Epithelial cell of prostate (primary cell): ENCODE data around the gene C1orf159.
"Not testable (repeated sequence)": the region's sequence is repeated elsewhere in the genome, so short reads cannot be mapped to it uniquely, and the experiment has no call there.

Experiments used
- DNase-seq: peaks from one replicate; pipeline ENCODE4 v3.0.0-alpha.2; 2011; ENCODE audit warnings: low read depth, low spot score
- H3K27ac ChIP-seq: fragments of 450-650 bp; 2 replicates; pipeline ENCODE4 v1.5.1; 2017; ENCODE audit warnings: mild to moderate bottlenecking

The C1orf159 gene

DNA sequence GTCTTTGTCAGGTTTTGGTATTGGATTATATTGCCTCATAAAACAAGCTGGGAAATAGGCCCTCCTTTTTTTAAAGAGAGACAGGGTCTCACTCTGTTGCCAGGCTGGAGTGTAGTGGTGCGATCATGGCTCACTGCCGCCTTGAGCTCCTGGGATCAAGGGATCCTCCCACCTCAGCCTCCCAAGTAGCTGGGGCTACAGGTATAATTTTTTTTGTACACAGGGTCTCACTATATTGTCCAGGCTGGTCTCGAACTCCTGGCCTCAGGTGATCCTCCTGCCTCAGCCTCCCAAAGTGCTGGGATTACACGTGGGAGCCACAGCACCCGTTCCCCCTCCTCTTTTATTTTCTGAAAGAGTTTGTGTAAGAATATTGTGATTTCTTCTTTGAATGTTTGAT, 19.8 kb downstream of the C1orf159 start:
- H3K27ac ChIP-seq, DNase-seq: not testable (repeated sequence)

DNA sequence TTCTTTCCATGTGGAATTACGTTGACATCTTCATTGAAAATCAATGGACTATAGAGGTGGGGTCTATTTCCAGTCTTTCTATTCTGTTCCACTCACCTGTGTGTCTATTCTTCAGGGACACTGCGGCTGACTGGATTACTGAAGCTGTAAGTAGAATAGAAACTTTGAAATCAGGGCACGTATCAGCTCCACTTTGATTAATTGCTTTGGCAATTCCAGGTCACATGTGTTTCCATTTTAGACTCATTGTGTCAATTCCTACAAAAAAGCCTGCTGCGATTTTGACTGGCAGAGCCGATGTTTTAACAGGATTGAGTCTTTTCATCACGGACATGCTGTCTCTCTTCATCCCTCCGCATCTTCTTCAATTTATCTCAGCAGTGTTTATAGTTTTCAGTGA, 20.9 kb downstream of the C1orf159 start:
- DNase-seq = no peak
- H3K27ac ChIP-seq = no peak overlapping the region

DNA sequence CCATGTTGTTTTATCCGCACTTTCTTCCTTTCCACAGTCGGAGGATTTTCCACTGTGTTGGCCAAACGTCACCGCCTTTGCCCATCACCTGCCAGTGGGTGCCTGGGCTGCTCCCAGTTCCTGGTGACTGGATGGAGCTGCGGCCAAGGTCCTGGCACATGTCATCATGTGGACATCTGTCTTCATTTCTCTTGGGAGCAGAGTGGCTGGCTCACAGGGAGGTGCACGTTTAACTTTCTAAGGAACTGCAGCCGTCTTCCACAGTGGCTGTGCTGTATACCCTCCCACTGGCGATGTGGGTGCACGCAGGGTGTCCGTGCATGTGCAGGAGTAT, 22.3 kb downstream of the C1orf159 start:
- H3K27ac ChIP-seq = no peak overlapping the region
- DNase-seq = no peak

DNA sequence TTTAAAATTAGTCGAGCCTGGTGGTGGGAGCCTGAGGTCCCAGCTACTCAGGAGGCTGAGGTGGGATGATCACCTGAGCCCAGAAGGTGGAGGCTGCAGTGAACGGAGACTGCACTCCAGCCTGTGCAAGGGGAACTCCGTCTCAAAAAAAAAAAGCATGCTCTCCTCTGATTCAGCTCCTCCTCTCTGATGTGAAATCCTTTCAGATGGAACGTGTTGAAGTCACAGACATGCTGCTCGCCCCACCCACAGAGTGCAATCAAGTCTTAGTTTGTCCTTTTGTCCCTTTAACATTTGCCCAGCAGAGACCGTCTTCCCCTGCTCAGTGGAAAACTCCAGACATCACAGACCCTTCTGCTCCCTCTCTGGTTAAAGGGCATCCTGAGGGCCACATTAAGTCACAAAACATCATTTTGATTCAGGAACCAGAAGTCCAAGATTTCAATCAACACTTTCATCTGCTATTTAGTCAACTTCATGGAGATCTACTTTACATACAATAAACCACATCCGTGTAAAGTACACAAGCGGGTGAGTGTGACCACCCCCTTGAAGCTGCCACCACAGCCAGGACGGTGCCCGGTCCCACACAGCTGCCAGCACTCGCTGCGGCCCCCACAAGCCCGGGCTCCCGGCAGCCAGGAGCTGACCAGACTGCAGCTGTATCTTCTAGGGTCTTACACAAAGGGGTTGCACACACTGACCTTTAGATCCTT, 22.8 kb downstream of the C1orf159 start:
- DNase-seq = no peak
- no peak overlapping the region for H3K27ac ChIP-seq

DNA sequence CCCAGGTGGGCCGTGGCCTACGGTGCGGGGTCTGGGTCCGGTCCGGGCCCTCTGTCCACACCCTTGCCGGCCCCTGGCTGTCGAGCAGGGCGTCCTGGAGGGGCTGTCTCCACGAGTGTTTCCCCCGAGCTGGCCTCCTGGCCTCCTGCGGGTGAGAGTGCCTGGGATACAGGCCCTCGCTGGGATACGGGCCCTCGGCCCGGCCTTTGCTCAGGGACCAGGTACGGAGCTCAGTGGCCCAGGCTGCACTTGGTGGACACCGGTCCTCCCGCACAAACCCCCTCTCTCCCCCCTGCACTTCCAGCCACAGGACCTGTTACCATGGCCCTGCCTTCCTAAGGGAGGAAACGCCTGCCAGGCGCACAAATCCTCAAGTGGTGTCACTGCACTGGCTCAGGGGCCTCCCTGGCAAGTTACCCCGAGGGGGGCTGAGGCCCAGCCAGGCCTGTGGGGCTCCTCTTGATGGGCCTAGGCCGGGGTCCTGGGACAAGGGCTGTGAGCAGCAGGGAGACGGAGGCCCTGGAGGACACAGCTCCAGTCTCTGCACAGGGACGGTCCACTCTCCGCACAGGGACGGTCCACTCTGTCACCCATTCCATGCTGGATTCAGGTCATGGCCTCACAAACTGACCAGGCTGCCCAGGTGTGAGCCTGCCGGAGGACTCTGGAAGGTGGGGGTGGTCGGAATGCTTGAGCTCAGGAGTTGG, 23.6 kb downstream of the C1orf159 start:
- DNase-seq = no peak
- H3K27ac ChIP-seq = no peak overlapping the region

DNA sequence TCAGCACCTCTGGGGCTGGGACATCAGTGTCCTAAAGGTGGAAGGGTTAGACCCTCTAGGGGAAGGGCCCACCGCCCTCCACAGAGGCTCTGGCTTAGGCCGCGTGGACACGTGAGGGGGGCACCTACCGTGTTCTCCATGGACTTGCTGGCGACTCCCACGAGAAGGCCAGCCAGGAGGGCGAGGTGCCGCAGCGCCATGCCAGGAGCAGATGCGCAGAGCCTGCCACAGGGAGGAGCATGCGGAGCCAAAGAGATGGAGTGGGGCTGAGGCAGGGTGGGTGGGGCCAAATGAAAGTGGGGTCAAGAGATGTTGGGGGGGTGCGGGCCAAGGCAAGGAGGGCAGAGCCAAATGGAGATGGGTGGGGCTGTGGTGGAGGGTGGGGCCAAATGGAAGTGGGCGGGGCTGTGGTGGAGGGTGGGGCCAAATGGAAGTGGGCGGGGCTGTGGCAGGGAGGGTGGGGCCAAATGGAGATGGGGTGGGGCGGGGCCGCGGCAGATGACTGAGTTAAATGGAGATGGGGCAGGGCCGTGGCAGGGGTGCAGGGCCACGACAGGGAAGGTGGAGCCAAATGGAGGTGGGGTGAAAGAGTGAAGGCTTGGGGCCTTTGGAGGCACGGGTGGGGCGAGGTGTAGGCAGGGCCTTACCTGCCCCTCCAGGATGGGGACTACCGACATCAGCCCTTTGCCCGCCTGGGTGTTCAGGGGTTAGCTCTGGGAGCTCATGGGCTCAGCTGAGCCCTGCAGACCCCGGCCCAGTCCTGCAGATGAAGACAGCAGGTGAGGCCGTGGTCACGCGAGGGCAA, 24.3 kb downstream of the C1orf159 start:
- DNase-seq = no peak
- no peak overlapping the region for H3K27ac ChIP-seq

DNA sequence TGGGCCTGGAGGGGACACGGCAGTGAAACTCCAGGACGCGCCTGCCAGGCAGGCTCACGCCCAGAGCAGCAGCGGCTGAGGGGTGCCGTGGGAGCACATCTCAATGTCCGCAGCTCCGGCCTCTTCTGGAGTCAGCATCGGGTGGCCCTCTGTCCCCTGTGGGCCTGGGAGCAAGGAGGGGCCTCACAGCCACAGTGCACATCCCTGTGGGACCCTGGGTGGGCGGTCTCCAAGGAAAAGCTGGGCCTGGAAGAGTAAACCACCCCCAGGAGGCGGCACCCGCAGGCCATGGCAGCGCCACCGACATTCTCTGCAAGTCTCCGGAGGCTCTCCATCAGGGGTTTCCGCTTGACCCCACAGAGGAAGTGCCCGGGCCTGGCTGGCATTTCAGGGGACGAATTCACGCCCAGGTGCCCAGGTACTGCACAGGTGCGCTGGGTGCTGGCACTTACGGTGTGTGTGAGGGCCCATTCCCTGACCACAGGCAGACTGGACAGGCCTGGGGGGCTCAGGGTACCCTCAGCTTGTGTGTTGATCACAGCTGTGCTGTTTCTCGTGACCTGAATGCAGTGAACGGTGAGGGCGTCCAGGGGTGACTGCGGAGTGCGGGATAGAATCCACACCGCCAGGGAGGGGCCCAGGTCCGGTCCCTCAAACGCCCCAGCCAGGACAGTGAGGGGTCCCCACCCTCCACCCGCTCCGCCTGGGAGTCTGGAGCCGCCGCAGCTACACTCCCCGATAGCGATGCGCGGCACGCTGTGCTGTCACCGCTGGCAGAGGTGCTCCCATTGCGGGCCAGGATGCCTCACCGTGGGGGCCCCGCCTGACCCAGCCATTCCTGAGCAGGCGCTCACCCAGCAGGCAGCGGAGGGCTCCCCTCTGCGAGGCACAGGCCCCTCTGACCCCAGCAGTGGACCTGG, 25.2 kb downstream of the C1orf159 start:
- no peak overlapping the region for H3K27ac ChIP-seq
- DNase-seq = no peak

DNA sequence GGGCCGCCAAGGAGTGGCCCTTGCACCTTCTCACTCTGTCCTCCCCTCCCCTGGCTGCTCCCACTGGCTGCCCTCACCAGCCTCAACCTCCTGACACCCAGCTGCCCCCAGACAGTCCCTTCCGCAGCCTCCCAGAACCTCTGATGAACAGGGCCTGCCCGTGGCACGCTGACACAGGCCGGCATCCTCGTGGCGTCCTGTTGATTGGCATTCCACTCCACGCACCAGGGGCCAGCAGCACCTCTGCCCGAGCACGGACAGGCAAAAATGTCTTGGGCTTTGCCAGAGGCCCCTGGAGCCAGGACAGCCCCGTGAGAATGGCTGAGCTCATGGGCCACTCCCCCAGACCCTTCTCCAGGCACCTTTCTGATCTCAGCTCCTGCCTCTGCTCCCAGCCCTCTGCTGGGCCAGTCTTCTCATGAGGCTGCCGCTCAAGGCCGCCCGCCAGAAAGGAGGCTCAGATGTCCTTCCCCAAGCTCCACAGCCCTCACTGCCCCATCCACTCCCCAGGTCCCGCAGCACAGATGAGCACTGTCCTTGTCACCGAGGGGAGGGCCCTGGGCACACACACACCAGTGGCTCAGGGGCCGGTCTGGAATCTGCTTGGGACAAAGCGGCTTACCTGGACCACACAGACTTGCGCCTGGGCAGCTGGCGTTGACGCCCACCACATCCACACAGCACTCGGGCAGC, 26.0 kb downstream of the C1orf159 start:
- H3K27ac ChIP-seq = no peak overlapping the region
- no peak for DNase-seq

DNA sequence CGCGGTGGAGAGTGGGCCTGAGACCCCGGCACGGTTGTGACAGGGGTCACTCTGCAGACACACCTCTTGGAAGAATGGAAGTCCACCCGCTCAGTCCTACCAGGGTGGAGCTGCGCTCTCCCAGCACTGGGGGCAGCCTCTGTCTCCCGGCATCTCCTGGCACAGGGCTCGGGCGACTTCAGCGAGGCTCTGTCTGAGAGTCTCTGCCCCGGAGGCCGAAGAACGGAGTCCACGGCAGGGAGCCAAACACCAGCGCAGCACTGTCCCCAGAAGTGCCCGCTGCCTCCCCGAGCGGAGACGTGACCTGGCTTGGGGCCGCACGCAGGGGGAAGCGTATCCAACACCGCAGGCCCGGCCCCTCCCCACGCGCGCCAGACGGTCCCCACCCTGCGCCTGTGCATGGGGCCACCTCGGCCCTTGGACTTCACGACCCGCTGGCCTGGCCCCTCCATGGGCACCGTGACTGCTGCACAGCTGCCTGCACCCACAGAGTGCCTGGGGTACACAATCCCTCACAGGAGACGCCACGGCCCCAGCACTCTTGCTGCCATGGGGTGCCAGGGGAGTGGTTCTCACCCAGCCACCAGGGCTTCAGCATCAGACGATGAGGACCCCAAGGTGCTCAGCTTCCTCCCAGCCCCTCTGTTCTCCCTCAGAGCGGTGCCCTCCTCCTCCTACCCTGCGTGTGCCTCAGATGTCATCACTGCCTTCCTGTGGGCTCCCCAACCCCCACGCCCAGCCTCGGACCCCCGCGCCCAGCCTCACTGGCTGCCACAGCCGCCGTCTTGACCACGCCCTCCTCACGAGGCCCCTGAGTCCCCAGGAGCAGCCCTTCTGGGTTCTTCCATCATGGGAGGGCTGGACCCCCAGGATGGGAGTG, 26.8 kb downstream of the C1orf159 start:
- DNase-seq = no peak
- no peak overlapping the region for H3K27ac ChIP-seq

DNA sequence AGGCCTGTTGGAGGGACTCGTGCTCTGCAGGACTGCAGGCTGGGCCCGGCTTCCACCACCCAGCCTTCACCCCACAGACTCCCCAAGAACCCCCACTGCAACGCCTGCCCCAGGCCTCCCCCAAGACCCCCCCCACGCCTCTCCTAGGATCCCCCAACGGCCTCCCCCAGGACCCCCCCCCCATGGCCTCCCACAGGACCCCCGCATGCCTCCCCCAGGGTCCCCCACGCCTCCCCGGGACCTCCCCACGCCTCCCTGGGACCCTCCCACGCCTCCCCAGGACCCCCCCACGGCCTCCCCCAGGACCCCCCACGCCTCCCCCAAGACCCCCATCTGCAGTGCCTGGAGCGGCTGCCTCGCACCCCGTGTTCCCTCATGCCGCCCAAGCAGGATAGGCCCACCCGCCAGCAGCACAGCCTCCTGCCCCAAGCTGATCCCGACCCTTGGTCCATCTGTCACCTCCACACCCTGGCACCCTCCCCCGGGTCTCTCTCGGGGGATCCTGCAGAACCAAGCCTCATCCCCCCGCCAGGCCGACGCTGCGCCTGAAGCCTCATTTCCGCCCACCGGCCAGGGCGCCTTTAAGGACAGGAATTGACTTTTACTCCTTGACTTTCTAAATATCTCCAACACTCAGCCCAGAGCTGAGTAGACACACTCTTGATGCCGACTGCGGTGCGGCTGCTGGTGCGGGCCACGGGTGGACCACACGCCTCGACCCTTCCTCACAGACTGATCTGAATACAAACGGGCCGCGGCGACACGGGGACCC, 27.7 kb downstream of the C1orf159 start:
- H3K27ac ChIP-seq = no peak overlapping the region
- no peak for DNase-seq

DNA sequence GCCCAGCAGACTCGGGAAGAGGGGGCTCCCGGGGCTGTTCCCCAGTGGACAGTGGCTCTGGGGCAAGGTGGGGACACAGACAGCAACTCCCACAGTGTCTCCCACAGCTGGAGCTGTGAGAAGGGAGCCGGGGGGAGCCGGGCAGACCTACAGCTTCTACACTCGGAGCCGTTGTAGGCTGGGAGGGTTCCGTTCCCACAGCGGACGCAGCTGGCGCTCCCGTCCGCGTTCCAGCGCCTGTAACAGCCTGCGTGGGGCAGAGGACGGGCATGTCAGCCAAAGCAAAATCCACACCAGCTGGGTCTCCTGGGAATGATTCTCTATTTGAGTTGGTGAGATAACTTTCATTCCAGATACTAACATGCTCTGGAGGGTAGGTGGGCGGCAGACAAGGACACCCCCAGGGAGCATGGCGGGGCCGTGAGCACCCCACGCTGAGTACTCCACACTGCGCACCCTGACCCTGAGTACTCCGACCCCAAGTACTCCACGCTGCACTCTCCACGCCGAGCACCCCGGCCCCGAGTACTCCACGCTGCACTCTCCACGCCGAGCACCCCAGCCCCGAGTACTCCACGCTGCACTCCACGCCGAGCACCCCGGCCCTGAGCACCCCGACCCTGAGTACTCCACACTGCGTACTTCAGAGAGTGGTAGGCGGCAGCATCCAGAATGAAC, 28.4 kb downstream of the C1orf159 start:
- no peak for DNase-seq
- H3K27ac ChIP-seq = no peak overlapping the region

DNA sequence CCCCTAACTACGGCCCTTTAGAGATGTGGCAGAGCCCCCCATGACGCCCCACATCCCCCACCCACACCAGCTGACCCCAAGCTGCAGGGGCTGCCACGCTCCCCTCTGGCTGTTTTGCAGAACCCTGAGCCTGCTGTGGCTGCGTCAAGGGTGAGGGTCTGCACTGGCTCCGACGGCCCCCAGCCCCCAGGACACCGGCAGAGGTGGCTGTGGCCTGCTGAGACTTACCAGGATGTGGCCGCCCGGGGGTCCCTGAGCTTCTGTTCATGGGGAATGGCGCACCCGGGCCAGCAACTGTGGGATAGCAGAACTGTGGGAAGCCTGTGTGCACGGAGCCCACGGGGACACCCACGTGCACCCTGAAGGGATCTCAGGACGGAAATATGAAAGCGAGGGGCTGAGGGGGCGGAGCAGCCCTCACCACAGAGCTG, 29.0 kb downstream of the C1orf159 start:
- DNase-seq = no peak
- H3K27ac ChIP-seq = no peak overlapping the region

DNA sequence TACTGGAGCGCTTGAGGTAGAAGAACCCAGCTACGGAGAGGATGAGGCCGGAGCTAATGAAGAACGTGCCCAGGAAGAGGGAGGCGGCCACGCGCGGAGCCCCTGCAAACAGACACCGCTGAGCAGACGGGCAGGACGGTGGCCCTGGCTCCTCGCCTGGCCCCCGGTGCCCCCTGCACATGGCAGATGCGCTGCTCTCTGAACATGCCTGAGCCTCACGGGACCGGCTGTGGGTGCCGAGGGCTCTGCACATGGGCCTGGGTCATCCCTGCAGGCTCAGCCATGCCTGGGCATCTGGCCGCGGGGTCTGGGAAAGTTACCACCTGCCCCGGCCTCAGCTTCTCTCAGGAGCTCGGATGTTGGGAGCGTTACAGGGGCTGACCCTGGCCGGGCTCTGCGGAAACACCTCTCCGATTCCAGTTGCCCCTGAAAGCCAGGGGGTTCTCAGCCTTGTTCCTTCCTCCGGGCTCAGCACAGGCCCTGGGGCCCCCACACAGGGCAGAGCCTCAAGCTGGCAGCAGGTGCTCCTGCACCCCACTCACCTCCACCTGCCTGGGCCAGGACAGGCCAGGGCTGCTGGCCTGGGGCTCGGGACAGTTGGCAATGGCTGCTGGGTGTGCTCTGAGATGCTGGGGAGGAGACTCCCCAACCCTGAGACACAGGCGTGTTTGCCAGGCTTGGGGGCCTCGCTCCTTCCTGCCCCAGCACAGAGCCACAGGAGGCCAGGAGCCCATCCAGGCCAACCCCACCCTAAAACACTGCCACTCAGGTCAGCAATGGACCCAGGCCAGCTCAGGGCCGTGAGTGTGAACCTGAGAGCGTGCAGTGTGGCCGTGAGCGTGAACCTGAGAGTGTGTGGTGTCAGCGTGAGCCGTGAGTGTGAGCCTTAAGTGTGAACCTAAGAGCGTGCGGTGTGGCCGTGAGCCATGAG, 29.7 kb downstream of the C1orf159 start:
- no peak overlapping the region for H3K27ac ChIP-seq
- DNase-seq = no peak

DNA sequence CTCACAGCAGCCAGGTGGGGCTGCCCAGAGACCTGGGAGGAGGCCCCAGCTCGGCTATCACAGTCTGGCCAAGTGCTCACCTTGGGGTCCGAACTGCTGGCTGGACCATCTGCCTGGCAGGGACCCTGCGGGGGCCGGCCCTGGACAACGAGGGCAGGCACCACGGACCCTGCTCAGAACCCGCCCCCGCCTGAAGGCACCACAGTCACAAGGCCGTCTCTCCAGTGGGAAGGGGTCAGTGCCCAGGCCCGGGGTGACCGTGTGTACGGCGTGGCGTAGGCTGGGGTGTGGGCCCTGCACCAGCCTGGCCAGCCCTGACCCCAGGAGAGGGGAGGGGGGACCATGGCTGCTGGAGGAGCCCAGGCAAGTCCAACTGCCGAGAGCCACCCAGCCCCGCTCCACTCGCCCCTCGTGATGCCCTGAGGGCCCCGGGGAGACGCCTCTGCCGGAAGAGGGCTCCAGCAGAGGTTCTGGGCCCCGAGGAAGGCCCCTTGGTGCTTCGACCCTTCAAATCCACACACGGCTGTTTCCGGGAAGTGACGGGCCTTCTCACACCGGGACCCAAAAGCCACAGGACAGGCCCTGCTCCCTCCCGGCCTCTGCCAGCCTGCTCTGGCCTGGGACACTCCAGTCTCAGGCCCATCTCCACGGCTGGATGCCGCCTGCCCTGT, 30.6 kb downstream of the C1orf159 start:
- DNase-seq = no peak
- no peak overlapping the region for H3K27ac ChIP-seq

DNA sequence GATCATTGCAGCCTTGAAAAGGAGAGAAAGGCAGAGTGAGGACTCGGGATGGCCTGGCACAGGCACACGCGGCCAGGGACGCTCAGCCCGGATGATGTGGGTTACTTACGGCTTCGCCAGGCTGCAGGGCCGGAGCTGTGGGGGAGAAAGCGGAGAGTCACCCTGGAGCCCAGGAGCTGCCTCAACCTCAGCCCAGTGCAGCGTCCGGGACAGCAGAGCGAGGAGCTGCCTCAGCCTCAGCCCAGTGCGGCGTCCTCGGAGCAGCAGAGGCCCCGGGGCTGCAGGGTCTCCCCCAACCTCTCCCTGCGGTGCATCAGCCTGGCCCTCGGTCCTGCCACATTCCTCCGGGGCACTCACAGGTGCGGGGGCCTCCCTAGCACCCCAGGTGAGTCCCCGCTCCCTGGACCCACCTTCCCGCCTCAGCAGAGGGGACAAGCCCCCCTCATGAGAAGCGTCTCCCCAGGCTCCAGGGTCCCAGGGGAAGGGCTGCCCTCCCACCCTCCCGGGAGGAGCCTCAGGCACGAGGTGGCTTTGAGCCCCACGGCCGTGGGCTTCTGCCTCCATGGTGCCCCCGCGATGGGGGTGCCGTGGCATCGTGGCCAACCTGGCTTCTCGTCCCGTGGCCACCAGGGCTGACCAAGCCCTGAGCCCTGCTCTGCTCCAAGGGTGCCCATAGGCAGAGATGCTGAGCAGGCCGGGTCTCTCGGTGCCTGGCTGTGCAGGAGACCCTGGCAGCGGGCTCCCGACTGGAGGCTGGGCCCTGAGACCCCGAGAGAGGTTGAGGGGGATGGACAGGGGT, 31.3 kb downstream of the C1orf159 start:
- DNase-seq = no peak
- no peak overlapping the region for H3K27ac ChIP-seq
